COLO829 (cell line): ENCODE data around the gene CFAP92.
A peak's percentile ranks its signal among the peaks of the same experiment; 100 is the strongest.

Experiments
- DNase-seq: peaks from one replicate; pipeline ENCODE4 v3.0.0; 2012; ENCODE audit warnings: low spot score

CFAP92 gene

GRCh38 chr3:129026728-129027543 lies 33.1 kb upstream of the CFAP92 start:
- DNase-seq, result peak; percentile 93

GRCh38 chr3:129025691-129026435 lies 32.0 kb upstream of the CFAP92 start:
- no peak for DNase-seq

GRCh38 chr3:129025108-129025507 lies 31.2 kb upstream of the CFAP92 start:
- no peak for DNase-seq

- DNase-seq, result no peak
These were observed 30.0 kb upstream of the CFAP92 start for GRCh38 chr3:129023909-129024308.

GRCh38 chr3:129023008-129023358 lies 29.1 kb upstream of the CFAP92 start:
- no peak for DNase-seq

GRCh38 chr3:129022114-129023007 lies 28.5 kb upstream of the CFAP92 start:
- no peak for DNase-seq

GRCh38 chr3:129021140-129021551 lies 27.3 kb upstream of the CFAP92 start:
- no peak for DNase-seq

- DNase-seq, result no peak
These were observed 26.8 kb upstream of the CFAP92 start for GRCh38 chr3:129020691-129021090.

- no peak for DNase-seq
These were observed 25.4 kb upstream of the CFAP92 start for GRCh38 chr3:129019266-129019665.

GRCh38 chr3:129018751-129019150 lies 24.9 kb upstream of the CFAP92 start:
- no peak for DNase-seq

- DNase-seq, result no peak
These were observed 24.4 kb upstream of the CFAP92 start for GRCh38 chr3:129018271-129018670.

- no peak for DNase-seq
These were observed 23.6 kb upstream of the CFAP92 start for GRCh38 chr3:129017484-129017899.

- peak; percentile 30 for DNase-seq
These were observed 23.0 kb upstream of the CFAP92 start for GRCh38 chr3:129016720-129017483.

GRCh38 chr3:129016356-129016719 lies 22.5 kb upstream of the CFAP92 start:
- DNase-seq, result no peak

- DNase-seq, result no peak
These were observed 21.7 kb upstream of the CFAP92 start for GRCh38 chr3:129015388-129016105.

- no peak for DNase-seq
These were observed 21.0 kb upstream of the CFAP92 start for GRCh38 chr3:129014793-129015345.

GRCh38 chr3:129014148-129014547 lies 20.3 kb upstream of the CFAP92 start:
- DNase-seq, result no peak

GRCh38 chr3:129013491-129013891 lies 19.6 kb upstream of the CFAP92 start:
- DNase-seq, result no peak

- no peak for DNase-seq
These were observed 16.6 kb upstream of the CFAP92 start for GRCh38 chr3:129010310-129010956.

GRCh38 chr3:129009266-129009665 lies 15.4 kb upstream of the CFAP92 start:
- no peak for DNase-seq
